Smooth muscle cell (in vitro differentiated cells): Measurements from ENCODE around the gene ARRDC2. TPM values are rescaled to one million over a fixed set of nuclear protein-coding genes. Genes with fewer than 3 reads are reported as not detected.

ENCODE experiments used
- DNase-seq: peaks from one replicate; lab custom pipeline; 2025; ENCODE audit not compliant: unreplicated experiment; lab: John Stamatoyannopoulos, UW
- H2AFZ ChIP-seq: fragments of 200-600 bp; sonication (generic); 2 replicates; pipeline ENCODE4 v1.6.0; 2016; ENCODE audit warnings: antibody characterized with exemption, low read depth, mild to moderate bottlenecking
- H3F3A ChIP-seq: fragments of 200-600 bp; sonication (generic); 2 replicates; pipeline ENCODE4 v1.6.0; 2017; ENCODE audit warnings: antibody characterized with exemption, low read depth
- H3K27ac ChIP-seq: fragments of 200-600 bp; sonication (generic); 2 replicates; pipeline ENCODE4 v1.5.1; 2016; ENCODE audit warnings: low read depth, mild to moderate bottlenecking
- H3K27me3 ChIP-seq: fragments of 200-600 bp; sonication (generic); 2 replicates; pipeline ENCODE4 v1.6.1; 2016; ENCODE audit warnings: low read depth, mild to moderate bottlenecking
- H3K36me3 ChIP-seq: fragments of 200-600 bp; sonication (generic); 2 replicates; pipeline ENCODE4 v1.5.1; 2016; ENCODE audit warnings: low read depth
- H3K4me1 ChIP-seq: fragments of 200-600 bp; sonication (generic); 2 replicates; pipeline ENCODE4 v1.5.1; 2016; ENCODE audit warnings: low read depth
- H3K4me2 ChIP-seq: fragments of 200-600 bp; sonication (generic); 2 replicates; pipeline ENCODE4 v1.6.0; 2016; ENCODE audit warnings: mild to moderate bottlenecking
- H3K4me3 ChIP-seq: fragments of 200-600 bp; sonication (generic); 2 replicates; pipeline ENCODE4 v1.5.1; 2016; ENCODE audit warnings: mild to moderate bottlenecking
- H3K79me2 ChIP-seq: fragments of 200-600 bp; sonication (generic); 2 replicates; pipeline ENCODE4 v1.6.0; 2016; ENCODE audit warnings: low read depth, mild to moderate bottlenecking
- H3K9ac ChIP-seq: fragments of 200-600 bp; sonication (generic); 2 replicates; pipeline ENCODE4 v1.6.0; 2016; ENCODE audit warnings: low read depth
- H3K9me3 ChIP-seq: fragments of 200-600 bp; sonication (generic); replicated peaks from 2 replicates; pipeline ENCODE4 v1.5.1; 2016; ENCODE audit warnings: low read depth
- H4K20me1 ChIP-seq: fragments of 200-600 bp; sonication (generic); 2 replicates; pipeline ENCODE4 v1.6.0; 2016; ENCODE audit warnings: low read depth
- CTCF ChIP-seq: fragments of 200-600 bp; sonication (generic); IDR thresholded peaks from 2 replicates; pipeline ENCODE4 v1.5.1; 2017; ENCODE audit warnings: borderline replicate concordance, mild to moderate bottlenecking, antibody characterized with exemption; ENCODE audit not compliant: insufficient read depth, poor library complexity, severe bottlenecking
- WGBS: methylation state at CpG from one replicate; pipeline ENCODE4 v1.1.7; 2016; ENCODE audit warnings: low lambda C conversion rate; 5-methylcytosine and 5-hydroxymethylcytosine counted together
- polyA plus RNA-seq: library from polyadenylated mRNA; unstranded; fragments of >200 nt; fragmentation: Nextera tagmentation; extraction: Ambion mirVana; gene quantifications from 2 replicates; pipeline ENCODE4 v1.2.1, GENCODE V29; 2016
- total RNA-seq: library from RNA; depleted of rRNA; stranded (reverse); fragments of >200 nt; gene quantifications from 2 replicates; pipeline ENCODE4 v1.2.3, GENCODE V29; 2014

ARRDC2 gene
- total and polyA plus RNA-seq, 2 experiments from 2014 or later, result 4.3 to 4.4 TPM

DNA sequence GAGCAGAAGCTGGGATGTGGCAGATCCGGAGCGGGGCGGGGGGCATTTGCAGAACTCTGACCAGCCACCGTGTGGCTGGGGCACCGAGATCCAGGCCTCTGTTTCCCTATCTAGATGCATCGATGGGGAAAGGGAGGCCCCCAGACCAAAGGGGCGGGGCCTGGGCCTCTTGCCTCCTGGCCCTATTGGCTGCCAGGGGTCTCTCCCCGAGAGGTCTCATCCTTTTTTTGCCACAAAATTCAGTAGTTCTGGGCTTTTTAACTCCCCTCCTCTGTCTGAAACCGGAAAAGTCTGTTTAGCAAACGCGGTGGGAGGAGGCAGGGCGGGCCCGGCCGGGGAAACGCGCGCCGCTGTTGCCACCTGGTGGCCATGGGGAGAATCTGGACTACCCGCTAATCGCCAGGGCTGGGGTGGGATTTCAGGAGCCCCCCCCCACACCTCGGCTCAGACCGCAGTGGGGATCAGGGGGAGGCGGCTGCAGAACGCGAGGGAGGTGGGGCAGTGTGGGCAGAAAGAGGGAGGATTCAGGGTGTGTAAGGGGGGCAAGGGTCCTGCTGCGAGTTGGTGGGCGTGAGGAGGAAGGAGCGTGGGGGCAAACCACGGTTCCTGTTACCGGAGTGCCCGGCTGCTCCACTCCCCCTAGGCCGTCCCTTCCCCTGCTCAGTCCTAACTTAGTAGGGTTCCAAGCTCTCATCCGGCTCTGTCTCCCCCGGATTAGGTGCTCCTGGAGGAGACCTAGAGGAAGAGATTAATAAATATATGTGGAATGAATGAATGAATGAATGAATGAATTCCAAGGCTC, 50.4 kb downstream of the ARRDC2 start:
- 5% methylated on average over 30 of the region's 34 CpGs for WGBS
- H3K4me3 ChIP-seq, result peak overlapping the region; percentile 32

GRCh38 chr19:18059297-18059696, 51.3 kb downstream of the ARRDC2 start:
- no peak for TF ChIP-seq CTCF
- H3K79me2 ChIP-seq, result no peaks in the 10 kb centered on the region
- no peak overlapping the region for H3K4me3 ChIP-seq
- no peaks in the 10 kb centered on the region for H4K20me1 ChIP-seq
- 70% methylated on average over 8 of the region's 8 CpGs for WGBS
- H3K9ac ChIP-seq, result no peak overlapping the region
- no peaks in the 10 kb centered on the region for H3K9me3 ChIP-seq
- H3K4me1 ChIP-seq, result no peaks in the 10 kb centered on the region
- H3K27ac ChIP-seq, result no peak overlapping the region
- no peak for DNase-seq
- H3F3A ChIP-seq, result no peaks in the 10 kb centered on the region
- no peaks in the 10 kb centered on the region for H3K27me3 ChIP-seq
- H3K36me3 ChIP-seq, result no peaks in the 10 kb centered on the region
- H3K4me2 ChIP-seq, result no peak overlapping the region
- H2AFZ ChIP-seq, result no peak overlapping the region

More for the DNA sequence above, 50.4 kb downstream of the ARRDC2 start:
- DNase-seq, result peak; percentile 36
- H2AFZ ChIP-seq, result peak overlapping the region; percentile 81
- H3K79me2 ChIP-seq, result no peaks in the 10 kb centered on the region
- no peaks in the 10 kb centered on the region for H4K20me1 ChIP-seq
- no peak overlapping the region for H3K9ac ChIP-seq
- H3F3A ChIP-seq, result no peaks in the 10 kb centered on the region
- no peak overlapping the region for H3K27ac ChIP-seq
- no peaks in the 10 kb centered on the region for H3K36me3 ChIP-seq
- peak; percentile 96 for TF ChIP-seq CTCF
- H3K4me1 ChIP-seq, result no peaks in the 10 kb centered on the region
- peak overlapping the region; percentile 82 for H3K4me2 ChIP-seq
- no peaks in the 10 kb centered on the region for H3K9me3 ChIP-seq
- no peaks in the 10 kb centered on the region for H3K27me3 ChIP-seq

GRCh38 chr19:18059902-18060301, 51.9 kb downstream of the ARRDC2 start:
- Histone ChIP-seq H3K4me3 (no peak overlapping the region), H3K4me1 (no peaks in the 10 kb centered on the region), H4K20me1 (no peaks in the 10 kb centered on the region), H3K36me3 (no peaks in the 10 kb centered on the region), H3F3A (no peaks in the 10 kb centered on the region), H3K9me3 (no peaks in the 10 kb centered on the region), H3K27ac (no peak overlapping the region), H3K4me2 (no peak overlapping the region), H3K9ac (no peak overlapping the region), H2AFZ (no peak overlapping the region), H3K27me3 (no peaks in the 10 kb centered on the region), H3K79me2 (no peaks in the 10 kb centered on the region)
- no peak for TF ChIP-seq CTCF
- 72% methylated on average over 5 of the region's 5 CpGs for WGBS
- DNase-seq, result no peak

DNA sequence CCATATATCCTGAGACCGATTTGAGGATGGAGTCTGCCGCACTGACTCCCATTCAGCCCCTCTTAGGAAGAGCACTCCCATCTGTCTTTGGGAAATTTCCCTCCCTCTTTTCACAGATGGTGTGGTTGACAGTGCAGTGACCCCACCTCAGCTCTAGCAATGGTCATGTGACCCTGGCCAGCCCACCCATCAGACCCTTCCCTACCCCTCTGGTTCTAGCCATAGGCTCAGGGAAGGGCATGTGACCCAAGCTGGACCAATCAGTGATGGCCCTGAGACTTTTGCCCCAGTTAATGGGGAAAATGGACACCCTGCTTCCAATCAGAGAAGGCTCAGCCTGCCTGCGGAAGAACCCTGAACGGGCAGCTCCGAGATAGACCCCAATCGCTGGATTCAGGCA, 52.5 kb downstream of the ARRDC2 start:
- no peaks in the 10 kb centered on the region for H3K36me3 ChIP-seq
- H2AFZ ChIP-seq, result no peak overlapping the region
- DNase-seq, result no peak
- H3K4me3 ChIP-seq, result no peak overlapping the region
- no peak overlapping the region for H3K27ac ChIP-seq
- no peaks in the 10 kb centered on the region for H3K4me1 ChIP-seq
- WGBS, result 93% methylated on average over 6 of the region's 6 CpGs
- no peaks in the 10 kb centered on the region for H3K9me3 ChIP-seq
- TF ChIP-seq CTCF, result no peak
- no peaks in the 10 kb centered on the region for H4K20me1 ChIP-seq
- no peak overlapping the region for H3K4me2 ChIP-seq
- H3K27me3 ChIP-seq, result no peaks in the 10 kb centered on the region
- H3K9ac ChIP-seq, result no peak overlapping the region
- no peaks in the 10 kb centered on the region for H3F3A ChIP-seq
- no peaks in the 10 kb centered on the region for H3K79me2 ChIP-seq
